Activated T-helper 1 cell treated with Interleukin-2 at 50 U/mL for 16 hours (primary cell): ENCODE data around the gene MKX.

ENCODE experiments used
- DNase-seq: peaks from one replicate; pipeline ENCODE4 v3.0.0-alpha.2; 2020; ENCODE audit warnings: low read depth

Gene MKX

GRCh38 chr10:27646604-27647175 is 98.9 kb downstream of the MKX start:
- no peak for DNase-seq

GRCh38 chr10:27646194-27646593 is 99.4 kb downstream of the MKX start:
- DNase-seq: no peak

GRCh38 chr10:27644307-27644939 is 101.2 kb downstream of the MKX start:
- DNase-seq: no peak

GRCh38 chr10:27643301-27643700 is 102.3 kb downstream of the MKX start:
- no peak for DNase-seq

GRCh38 chr10:27642023-27642589 is 103.5 kb downstream of the MKX start:
- no peak for DNase-seq

GRCh38 chr10:27638071-27638750 is 107.4 kb downstream of the MKX start:
- DNase-seq: no peak

GRCh38 chr10:27637601-27638000 is 108.0 kb downstream of the MKX start:
- DNase-seq: no peak

- DNase-seq: no peak
Observed at GRCh38 chr10:27636816-27637215, 108.8 kb downstream of the MKX start.

GRCh38 chr10:27635699-27636270 is 109.8 kb downstream of the MKX start:
- DNase-seq: no peak

- no peak for DNase-seq
Observed at GRCh38 chr10:27635290-27635689, 110.3 kb downstream of the MKX start.

GRCh38 chr10:27628621-27629020 is 117.0 kb downstream of the MKX start:
- no peak for DNase-seq

- DNase-seq: no peak
Observed at GRCh38 chr10:27626890-27627289, 118.7 kb downstream of the MKX start.

GRCh38 chr10:27625452-27626211 is 120.0 kb downstream of the MKX start:
- DNase-seq: no peak

- no peak for DNase-seq
Observed at GRCh38 chr10:27624941-27625340, 120.7 kb downstream of the MKX start.
